GM18498 (cell line): Measurements from ENCODE around the gene POLR2L.

Experiments used
- ATAC-seq: cut with Tn5 transposase; IDR thresholded peaks from one replicate; pipeline ENCODE4 v1.9.1; 2021; ENCODE audit warnings: mild to moderate bottlenecking, moderate library complexity; ENCODE audit not compliant: unreplicated experiment

Gene POLR2L

GRCh38 chr11:828506-829175 lies 13.7 kb downstream of the POLR2L start:
- ATAC-seq, result no peak

GRCh38 chr11:827897-828192 lies 14.5 kb downstream of the POLR2L start, which contains the start of gene CRACR2B:
Gene CRACR2B, plus strand, starts transcription at chr11:827919. Its CDS starts 689 bp downstream, at chr11:828608.
- ATAC-seq, result no peak

- peak; percentile 48 for ATAC-seq
Observed at GRCh38 chr11:827146-827896, 15.0 kb downstream of the POLR2L start.

GRCh38 chr11:826836-827145 lies 15.5 kb downstream of the POLR2L start:
- no peak for ATAC-seq

- ATAC-seq, result no peak
Observed at GRCh38 chr11:826227-826621, 16.1 kb downstream of the POLR2L start.

DNA sequence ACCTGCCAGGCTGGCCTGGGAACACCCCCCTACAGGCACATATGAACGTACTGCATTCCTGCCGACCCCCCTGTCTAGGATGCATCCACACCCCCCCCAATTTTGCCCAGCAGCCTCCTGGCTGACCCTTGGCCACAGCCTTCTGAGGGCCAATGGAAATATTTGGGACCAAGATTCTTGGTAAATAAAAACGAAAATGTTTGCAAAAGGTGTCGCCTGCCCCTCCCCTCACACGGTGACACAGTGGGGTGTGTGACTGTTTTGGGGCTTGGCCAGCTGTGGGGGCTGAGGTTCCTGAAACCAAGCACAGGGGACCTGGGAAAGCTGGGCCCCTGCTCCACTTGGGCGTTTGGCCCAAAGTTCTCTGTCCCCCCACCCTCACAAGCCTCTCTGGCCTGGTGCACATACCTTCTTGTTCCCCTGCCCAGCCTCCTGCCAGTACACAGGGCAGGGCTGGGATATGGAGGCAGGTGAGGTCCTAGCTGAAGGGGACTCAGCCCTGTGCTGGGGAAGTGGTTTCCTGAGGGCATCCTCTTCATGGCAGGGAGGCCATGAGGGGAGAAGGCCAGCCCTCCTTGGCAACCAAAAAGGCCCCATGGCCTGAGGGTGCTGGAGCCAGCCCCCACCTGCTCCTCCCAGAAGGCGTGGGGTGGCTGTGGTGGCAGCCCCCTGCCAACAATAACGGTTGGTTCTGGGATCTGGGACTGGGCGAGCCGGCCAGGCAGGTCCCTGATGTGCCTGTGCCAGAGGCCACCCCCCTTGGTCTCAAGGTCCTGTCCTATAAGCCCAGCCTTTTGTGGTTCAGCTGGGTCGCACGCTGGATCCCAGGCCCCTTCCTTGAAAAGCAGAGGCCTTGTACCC lies 16.7 kb downstream of the POLR2L start:
- no peak for ATAC-seq

- no peak for ATAC-seq
Observed at GRCh38 chr11:824942-825341, 17.4 kb downstream of the POLR2L start.

DNA sequence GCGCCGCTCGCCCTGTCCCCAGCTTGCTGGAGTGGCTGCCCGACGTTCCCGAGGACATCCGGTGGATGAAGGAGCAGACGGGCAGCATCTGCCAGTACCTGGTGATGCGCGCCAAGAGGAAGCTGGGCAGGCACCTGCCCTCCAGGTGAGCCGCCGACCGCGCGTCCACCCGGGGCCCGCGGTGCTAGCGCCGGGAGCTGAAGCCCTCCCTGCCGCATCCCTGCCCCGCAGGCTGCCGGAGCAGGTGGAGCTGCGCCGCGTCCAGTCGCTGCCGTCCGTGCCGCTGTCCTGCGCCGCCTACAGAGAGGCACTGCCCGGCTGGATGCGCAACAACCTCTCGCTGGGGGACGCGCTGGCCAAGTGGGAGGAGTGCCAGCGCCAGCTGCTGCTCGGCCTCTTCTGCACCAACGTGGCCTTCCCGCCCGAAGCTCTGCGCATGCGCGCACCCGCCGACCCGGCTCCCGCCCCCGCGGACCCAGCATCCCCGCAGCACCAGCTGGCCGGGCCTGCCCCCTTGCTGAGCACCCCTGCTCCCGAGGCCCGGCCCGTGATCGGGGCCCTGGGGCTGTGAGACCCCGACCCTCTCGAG lies 17.9 kb downstream of the POLR2L start:
- no peak for ATAC-seq

DNA sequence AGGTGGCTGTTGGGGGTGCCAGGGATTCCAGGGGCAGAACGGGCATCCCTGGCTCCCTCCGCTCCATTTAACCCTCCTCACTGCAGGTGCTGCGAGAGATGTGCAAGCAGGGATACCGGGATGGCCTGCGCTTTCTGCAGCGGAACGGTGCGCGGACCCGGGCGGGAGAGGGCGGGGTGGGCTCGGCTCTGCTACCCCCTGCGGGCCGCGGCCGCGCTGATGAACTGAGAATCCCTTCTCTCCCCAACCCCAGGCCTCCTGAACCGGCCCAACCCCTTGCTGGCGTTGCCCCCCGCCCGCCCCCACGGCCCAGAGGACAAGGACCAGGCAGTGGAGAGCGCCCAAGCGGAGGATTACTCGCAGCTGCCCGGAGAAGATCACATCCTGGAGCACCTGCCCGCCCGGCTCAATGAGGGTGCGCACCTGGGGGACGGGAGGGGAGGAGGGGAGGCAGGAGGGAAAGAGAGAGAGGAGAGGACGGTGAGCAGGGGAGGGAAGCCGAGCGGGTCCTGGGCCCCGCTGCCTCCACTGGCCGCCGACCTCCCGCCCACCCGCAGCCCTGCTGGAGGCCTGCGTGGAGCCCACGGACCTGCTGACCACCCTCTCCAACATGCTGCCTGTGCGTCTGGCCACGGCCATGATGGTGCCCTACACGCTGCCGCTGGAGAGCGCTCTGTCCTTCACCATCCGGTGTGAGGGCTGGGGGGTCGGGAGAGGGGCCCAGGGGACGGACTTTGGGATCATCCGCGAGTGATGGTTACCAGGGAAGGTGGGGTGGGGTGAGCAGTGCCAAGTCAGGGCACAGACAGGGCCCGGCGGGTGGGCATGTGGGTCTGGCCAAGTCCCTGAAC lies 18.7 kb downstream of the POLR2L start:
- ATAC-seq, result no peak

- ATAC-seq, result no peak
Observed at GRCh38 chr11:821512-822371, 20.6 kb downstream of the POLR2L start.

DNA sequence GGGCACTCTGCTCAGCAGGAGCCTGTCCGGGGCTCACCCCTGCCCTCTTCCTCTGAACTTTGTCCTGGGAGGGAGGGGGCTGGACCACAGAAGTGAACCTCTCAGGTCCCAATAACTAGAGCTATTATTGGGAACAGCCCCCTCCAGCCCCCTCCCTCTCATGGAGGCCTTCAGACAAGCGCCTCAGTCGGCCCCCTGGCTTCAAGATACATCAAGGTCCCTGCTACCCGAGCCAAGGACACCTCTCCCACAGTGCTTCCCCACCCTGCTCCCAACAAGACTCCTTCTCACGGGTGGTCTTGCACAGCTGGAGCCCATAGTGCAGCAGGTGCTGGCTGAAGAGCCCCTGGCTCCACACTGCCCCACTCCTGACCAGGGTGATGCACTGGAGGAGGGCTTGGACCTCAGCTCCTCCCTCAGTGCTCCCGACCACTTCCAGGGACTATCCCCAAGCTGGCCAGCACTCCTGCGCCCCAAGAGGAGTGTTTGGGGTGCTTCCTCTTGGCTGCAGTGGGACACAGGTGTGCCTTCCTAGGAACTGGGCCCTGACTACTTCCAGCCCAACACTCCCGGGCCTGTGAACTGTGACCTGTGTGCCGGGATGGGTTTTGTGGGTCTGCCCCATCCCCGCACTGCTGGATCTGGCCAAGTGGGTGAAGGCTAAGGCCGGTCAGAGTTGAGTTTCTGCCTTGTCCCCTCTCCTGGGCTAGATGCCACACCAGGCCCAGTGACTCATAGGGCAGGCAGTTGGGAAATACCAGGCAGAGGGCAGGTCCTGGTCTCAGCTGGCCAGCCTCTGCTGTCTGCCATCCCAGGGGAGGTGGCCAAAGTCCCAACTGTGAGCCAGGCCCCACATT lies 21.4 kb downstream of the POLR2L start:
- ATAC-seq, result no peak

DNA sequence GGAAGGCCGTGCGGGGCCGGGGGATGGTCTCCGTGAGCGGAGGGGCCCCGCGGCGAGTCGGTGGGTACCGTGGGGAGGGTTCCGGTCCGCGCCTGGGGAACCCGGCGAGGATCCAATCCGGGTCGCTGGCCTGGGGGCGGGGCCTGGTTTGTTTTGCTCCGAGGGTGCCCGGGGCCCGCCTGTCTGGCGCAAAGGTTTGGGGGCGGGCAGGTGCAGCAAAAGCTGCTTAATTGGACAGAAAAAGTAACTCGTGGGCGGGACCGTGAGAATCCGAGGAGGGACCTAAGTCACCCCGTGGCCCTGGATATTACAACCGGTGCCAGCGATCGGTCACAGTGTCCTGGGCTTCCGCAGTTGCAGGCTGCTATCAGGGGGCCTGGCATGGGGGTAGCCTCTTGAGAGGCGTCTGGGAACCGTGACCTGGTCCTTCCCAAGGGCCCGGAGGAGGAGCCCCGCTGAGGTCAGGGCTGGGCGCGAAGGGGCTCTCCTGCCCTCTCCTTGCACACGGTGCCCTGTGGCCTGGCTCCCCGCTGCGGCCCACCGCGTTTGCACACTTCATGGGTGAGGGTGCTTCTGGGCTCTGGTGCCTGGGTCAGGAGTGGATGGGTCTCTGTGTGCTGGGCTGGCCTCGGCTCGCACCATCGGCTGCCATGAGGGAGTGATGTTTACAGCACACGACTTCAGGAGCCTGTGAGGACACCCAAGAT lies 22.2 kb downstream of the POLR2L start:
- ATAC-seq, result peak; percentile 66

DNA sequence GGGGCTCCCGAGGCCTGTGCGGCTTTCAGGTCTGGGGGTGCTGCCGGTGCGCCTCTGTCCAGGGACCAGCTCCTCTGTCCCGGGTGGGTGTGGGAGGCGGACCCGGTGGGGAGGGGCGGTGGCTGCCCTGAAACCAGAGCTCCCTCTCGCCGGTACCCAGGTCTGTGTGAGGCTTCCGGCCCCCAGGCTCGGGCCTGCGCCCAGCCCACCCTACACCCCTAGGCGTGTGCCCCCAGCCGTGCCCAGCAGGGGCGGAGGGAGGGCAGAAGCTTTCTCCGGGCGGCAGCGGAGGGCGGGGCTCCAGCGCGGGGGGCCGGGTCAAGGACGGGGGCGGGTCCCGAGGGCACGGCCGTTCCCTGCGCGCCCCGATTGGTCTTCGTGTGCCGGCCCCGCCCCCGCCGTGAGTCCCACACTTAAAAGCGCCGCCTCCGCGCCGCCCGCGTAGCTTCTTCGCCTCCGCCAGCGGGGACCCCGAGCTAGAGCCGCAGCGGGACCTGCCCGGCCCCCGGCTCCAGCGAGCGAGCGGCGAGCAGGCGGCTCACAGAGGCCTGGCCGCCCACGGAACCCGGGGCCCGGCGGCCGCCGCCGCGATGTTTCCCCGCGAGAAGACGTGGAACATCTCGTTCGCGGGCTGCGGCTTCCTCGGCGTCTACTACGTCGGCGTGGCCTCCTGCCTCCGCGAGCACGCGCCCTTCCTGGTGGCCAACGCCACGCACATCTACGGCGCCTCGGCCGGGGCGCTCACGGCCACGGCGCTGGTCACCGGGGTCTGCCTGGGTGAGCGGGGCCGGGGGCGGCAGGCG lies 23.0 kb downstream of the POLR2L start:
- peak; percentile 71 for ATAC-seq

DNA sequence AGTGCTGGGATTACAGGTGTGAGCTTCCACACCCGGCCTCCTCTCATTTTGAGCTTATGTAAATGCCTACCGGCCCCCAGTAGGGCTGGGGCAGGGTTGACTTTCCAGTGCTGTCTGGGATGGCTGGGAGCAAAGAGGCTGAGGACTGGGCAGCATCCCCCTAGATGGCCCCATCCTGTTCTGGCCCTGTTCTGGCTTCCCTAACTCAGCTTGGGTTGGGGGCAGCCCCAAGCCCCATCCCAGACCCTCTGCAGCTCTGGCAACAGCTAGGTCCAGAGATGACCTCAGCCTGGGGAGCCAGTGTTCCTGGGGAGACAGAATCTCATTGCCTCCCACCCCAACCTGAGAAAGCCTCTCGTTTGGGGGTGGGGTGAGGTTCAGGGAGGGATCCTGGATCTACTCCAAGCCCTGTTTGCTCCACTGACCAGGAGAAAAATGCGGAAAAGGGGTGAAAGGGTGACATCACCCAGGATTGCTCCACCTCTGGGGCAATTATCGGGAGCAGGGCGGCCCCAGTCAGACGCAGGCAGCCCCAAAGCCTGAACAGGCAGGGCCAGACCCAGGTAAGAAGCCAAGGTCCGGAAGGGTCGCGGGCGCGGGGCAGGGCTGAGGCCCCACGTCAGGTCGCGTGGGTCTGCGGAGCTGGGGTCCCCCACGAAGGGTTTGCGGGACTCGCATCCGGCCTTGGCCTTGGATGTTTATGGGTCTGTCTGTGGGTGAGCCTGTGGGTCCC lies 23.8 kb downstream of the POLR2L start, which contains the start of gene PNPLA2:
TSS of gene PNPLA2 (plus strand) at position 519 of the 733 bp plus-strand sequence. CDS start 805 bp downstream, outside the sequence.
- ATAC-seq, result no peak

GRCh38 chr11:816433-816779 lies 25.9 kb downstream of the POLR2L start:
- no peak for ATAC-seq

DNA sequence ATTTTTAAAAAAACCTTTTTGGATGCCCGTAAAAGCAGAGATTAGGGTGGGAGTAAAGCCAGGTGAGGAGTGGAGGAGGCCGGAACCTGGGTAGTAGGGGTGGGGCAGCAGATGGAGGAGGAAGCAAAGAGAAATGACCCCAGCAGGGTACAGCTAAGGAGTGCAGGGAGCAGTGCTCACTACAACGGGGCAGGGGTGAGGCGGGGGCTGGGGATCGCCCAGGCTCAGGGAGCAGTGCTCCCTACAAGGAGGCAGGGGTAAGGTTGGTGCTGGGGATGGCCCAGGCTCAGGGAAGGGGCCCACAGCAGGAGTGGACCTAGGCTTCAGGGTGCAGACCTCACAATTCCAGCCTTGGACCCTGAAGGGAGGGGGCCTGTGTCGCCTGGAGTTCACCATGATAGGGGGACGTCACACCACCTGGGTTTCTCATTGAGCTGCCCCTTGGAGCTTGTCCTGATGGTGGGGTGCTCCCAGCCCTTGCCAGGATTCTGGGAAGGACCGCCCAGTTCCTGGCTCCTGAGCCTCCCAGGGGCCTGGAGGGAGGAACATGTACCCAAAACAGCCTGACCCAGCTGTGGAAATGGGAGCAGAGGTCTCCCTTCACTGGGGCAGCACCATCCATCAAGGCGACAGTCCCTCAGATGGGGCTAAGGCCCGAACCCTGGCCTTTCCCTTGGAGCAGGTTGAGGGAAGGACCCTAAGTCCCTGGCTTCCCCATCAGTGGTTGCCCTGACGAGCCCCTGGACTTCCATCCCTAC lies 26.5 kb downstream of the POLR2L start:
- ATAC-seq, result no peak
